ENCODE data around the gene PCDHB8. TPM values are rescaled to one million over a fixed set of nuclear protein-coding genes. Genes with fewer than 3 reads are reported as not detected.
"Not testable (repeated sequence)": the region's sequence is repeated elsewhere in the genome, so short reads cannot be mapped to it uniquely, and the experiment has no call there.

Gene PCDHB8
- total RNA-seq, 2 donors from 2014 or later, result 0.71 to 3.6 TPM

DNA sequence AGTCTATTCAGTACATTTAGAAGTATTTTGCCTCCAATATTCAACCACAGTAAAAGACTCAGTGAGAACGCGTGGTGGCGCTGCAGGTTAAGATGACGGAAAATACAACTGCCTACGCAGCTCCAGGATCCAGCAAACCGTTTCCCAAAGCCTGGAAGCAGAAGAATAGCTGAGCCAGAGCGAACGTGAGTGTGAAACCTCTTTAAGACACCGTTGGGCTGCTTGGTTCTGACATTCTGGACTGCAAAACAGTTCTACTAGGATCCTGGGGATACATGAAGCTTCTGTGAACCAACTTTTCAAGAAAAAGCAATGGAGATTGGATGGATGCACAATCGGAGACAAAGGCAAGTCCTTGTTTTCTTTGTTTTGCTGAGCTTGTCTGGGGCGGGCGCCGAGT, 4.7 kb downstream of the PCDHB8 start, which contains the start of gene PCDHB16:
Gene PCDHB16 (plus strand): TSS at position 140 of the 400 bp plus-strand sequence. CDS start 173 bp downstream, at position 313.
- Histone ChIP-seq H3K27me3 (ENCODE audit: control insufficient read depth, insufficient read depth, low read length, poor library complexity, severe bottlenecking) (no peaks in the 10 kb centered on the region), H3K9ac (ENCODE audit: extremely low read depth, low read length, poor library complexity, severe bottlenecking) (peak within 1 kb of the TSS; percentile 7), H3K4me3 (ENCODE audit: low read length) (peak within 1 kb of the TSS; percentile 66), H3K27ac (ENCODE audit: low read depth, low read length) (no peak within 1 kb of the TSS), H3K9me3 (ENCODE audit: control insufficient read depth, low read length) (peaks cover 9% of the 10 kb centered on the region), H3K4me1 (ENCODE audit: control insufficient read depth, insufficient read depth, low read length) (no peaks in the 10 kb centered on the region), H3K36me3 (ENCODE audit: control insufficient read depth, insufficient read depth, low read length) (no peaks in the 10 kb centered on the region)
- peaks cover 27% of the 10 kb centered on the region for H3K9me3 Mint-ChIP-seq
- TF ChIP-seq, protein P1, sequence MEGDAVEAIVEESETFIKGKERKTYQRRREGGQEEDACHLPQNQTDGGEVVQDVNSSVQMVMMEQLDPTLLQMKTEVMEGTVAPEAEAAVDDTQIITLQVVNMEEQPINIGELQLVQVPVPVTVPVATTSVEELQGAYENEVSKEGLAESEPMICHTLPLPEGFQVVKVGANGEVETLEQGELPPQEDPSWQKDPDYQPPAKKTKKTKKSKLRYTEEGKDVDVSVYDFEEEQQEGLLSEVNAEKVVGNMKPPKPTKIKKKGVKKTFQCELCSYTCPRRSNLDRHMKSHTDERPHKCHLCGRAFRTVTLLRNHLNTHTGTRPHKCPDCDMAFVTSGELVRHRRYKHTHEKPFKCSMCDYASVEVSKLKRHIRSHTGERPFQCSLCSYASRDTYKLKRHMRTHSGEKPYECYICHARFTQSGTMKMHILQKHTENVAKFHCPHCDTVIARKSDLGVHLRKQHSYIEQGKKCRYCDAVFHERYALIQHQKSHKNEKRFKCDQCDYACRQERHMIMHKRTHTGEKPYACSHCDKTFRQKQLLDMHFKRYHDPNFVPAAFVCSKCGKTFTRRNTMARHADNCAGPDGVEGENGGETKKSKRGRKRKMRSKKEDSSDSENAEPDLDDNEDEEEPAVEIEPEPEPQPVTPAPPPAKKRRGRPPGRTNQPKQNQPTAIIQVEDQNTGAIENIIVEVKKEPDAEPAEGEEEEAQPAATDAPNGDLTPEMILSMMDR (conservative IDR thresholded peaks at IDR 0.05), result peak; percentile 85
- peaks cover 2% of the 10 kb centered on the region for H3K4me1 Mint-ChIP-seq
- H3K27me3 Mint-ChIP-seq (ENCODE audit: insufficient read depth), result peaks cover 7% of the 10 kb centered on the region
- H3K36me3 Mint-ChIP-seq (ENCODE audit: low read depth), result peaks cover 25% of the 10 kb centered on the region
- DNase-seq, result peak; percentile 90
- peak within 1 kb of the TSS; percentile 96 for H3K27ac Mint-ChIP-seq
- 44 to 63% methylated on average over 13 of the region's 13 CpGs for WGBS, 2 experiments (ENCODE audit: insufficient coverage in 1 of 2, insufficient read length in 1 of 2)
- peak within 1 kb of the TSS; percentile 77 for H3K4me3 Mint-ChIP-seq

DNA sequence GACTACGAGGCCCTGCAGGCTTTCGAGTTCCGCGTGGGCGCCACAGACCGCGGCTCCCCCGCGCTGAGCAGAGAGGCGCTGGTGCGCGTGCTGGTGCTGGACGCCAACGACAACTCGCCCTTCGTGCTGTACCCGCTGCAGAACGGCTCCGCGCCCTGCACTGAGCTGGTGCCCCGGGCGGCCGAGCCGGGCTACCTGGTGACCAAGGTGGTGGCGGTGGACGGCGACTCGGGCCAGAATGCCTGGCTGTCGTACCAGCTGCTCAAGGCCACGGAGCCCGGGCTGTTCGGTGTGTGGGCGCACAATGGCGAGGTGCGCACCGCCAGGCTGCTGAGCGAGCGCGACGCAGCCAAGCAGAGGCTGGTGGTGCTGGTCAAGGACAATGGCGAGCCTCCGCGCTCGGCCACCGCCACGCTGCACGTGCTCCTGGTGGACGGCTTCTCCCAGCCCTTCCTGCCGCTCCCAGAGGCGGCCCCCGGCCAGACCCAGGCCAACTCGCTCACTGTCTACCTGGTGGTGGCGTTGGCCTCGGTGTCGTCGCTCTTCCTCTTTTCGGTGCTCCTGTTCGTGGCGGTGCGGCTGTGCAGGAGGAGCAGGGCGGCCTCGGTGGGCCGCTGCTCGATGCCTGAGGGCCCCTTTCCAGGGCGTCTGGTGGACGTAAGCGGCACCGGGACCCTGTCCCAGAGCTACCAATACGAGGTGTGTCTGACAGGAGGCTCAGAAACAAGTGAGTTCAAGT, 6.7 kb downstream of the PCDHB8 start:
- DNase-seq; H3K36me3 ChIP-seq (ENCODE audit: control insufficient read depth, insufficient read depth, low read length); H3K9me3 ChIP-seq (ENCODE audit: control insufficient read depth, low read length); H3K27me3 ChIP-seq (ENCODE audit: control insufficient read depth, insufficient read depth, low read length, poor library complexity, severe bottlenecking); H3K4me1 Mint-ChIP-seq; H3K4me1 ChIP-seq (ENCODE audit: control insufficient read depth, insufficient read depth, low read length); H3K9ac ChIP-seq (ENCODE audit: extremely low read depth, low read length, poor library complexity, severe bottlenecking); H3K27ac Mint-ChIP-seq; H3K27ac ChIP-seq (ENCODE audit: low read depth, low read length); H3K4me3 ChIP-seq (ENCODE audit: low read length); H3K27me3 Mint-ChIP-seq (ENCODE audit: insufficient read depth): not testable (repeated sequence)
- Mint-ChIP-seq H3K4me3 (peak overlapping the region; percentile 28), H3K36me3 (ENCODE audit: low read depth) (peaks cover 34% of the 10 kb centered on the region), H3K9me3 (peaks cover 31% of the 10 kb centered on the region)
- 81 to 90% methylated on average over 5 to 32 of the region's 69 CpGs for WGBS, 2 experiments (ENCODE audit: insufficient coverage in 1 of 2, insufficient read length in 1 of 2)

DNA sequence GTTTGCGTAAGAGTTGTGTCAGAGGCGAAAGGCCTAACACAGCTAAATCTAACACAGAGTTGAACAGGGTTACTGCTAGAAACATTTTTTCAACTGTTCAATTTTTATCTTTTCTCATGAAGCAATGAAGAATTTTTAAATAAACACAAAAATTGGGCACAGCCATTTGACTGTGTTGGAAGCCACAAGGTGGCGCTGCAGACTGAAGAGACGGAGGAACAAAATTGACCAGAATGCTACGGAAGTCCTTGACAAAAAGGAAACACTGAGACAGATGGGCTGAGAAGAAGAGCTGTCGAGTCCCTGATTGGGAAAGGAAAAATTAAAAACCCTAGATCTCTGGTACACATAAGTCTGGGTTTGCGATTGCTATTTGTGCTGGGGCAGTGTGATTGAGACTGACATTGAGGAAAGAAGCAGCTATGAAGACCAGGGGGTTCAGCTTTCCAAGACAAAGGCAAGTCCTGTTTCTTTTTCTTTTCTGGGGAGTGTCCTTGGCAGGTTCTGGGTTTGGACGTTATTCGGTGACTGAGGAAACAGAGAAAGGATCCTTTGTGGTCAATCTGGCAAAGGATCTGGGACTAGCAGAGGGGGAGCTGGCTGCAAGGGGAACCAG, 9.4 kb downstream of the PCDHB8 start, which contains the start of gene PCDHB9:
Gene PCDHB9 (plus strand): TSS at position 265 of the 616 bp plus-strand sequence. CDS start 158 bp downstream, at position 423.
- Histone ChIP-seq H3K9ac (ENCODE audit: extremely low read depth, low read length, poor library complexity, severe bottlenecking) (no peak within 1 kb of the TSS), H3K9me3 (ENCODE audit: control insufficient read depth, low read length) (no peaks in the 10 kb centered on the region), H3K4me1 (ENCODE audit: control insufficient read depth, insufficient read depth, low read length) (no peaks in the 10 kb centered on the region), H3K36me3 (ENCODE audit: control insufficient read depth, insufficient read depth, low read length) (no peaks in the 10 kb centered on the region), H3K4me3 (ENCODE audit: low read length) (no peak within 1 kb of the TSS), H3K27ac (ENCODE audit: low read depth, low read length) (no peak within 1 kb of the TSS), H3K27me3 (ENCODE audit: control insufficient read depth, insufficient read depth, low read length, poor library complexity, severe bottlenecking) (no peaks in the 10 kb centered on the region)
- TF ChIP-seq, protein P1 (conservative IDR thresholded peaks at IDR 0.05), result peak; percentile 91
- 47 to 53% methylated on average over 7 of the region's 9 CpGs for WGBS, 2 experiments (ENCODE audit: insufficient coverage in 1 of 2, insufficient read length in 1 of 2)
- Mint-ChIP-seq H3K9me3 (peaks cover 30% of the 10 kb centered on the region), H3K4me1 (peaks cover 7% of the 10 kb centered on the region), H3K36me3 (ENCODE audit: low read depth) (peaks cover 34% of the 10 kb centered on the region), H3K27me3 (ENCODE audit: insufficient read depth) (peaks cover 7% of the 10 kb centered on the region), H3K27ac (no peak within 1 kb of the TSS), H3K4me3 (peak within 1 kb of the TSS; percentile 19)
- peak; percentile 79 for DNase-seq

DNA sequence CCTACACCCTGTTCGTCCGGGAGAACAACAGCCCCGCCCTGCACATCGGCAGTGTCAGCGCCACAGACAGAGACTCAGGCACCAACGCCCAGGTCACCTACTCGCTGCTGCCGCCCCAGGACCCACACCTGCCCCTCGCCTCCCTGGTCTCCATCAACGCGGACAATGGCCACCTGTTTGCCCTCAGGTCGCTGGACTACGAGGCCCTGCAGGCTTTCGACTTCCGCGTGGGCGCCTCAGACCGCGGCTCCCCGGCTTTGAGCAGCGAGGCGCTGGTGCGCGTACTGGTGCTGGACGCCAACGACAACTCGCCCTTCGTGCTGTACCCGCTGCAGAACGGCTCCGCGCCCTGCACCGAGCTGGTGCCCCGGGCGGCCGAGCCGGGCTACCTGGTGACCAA, 11.1 kb downstream of the PCDHB8 start:
- H3K27me3 ChIP-seq (ENCODE audit: control insufficient read depth, insufficient read depth, low read length, poor library complexity, severe bottlenecking); H3K9ac ChIP-seq (ENCODE audit: extremely low read depth, low read length, poor library complexity, severe bottlenecking); H3K4me1 ChIP-seq (ENCODE audit: control insufficient read depth, insufficient read depth, low read length); H3K9me3 ChIP-seq (ENCODE audit: control insufficient read depth, low read length); DNase-seq; H3K4me3 ChIP-seq (ENCODE audit: low read length); H3K4me3 Mint-ChIP-seq; H3K27me3 Mint-ChIP-seq (ENCODE audit: insufficient read depth); H3K36me3 ChIP-seq (ENCODE audit: control insufficient read depth, insufficient read depth, low read length); H3K4me1 Mint-ChIP-seq; H3K27ac Mint-ChIP-seq; H3K27ac ChIP-seq (ENCODE audit: low read depth, low read length): not testable (repeated sequence)
- peaks cover 31% of the 10 kb centered on the region for H3K36me3 Mint-ChIP-seq (ENCODE audit: low read depth)
- peaks cover 35% of the 10 kb centered on the region for H3K9me3 Mint-ChIP-seq
- 94 to 97% methylated on average over 11 to 24 of the region's 37 CpGs for WGBS, 2 experiments (ENCODE audit: insufficient coverage in 1 of 2, insufficient read length in 1 of 2)

DNA sequence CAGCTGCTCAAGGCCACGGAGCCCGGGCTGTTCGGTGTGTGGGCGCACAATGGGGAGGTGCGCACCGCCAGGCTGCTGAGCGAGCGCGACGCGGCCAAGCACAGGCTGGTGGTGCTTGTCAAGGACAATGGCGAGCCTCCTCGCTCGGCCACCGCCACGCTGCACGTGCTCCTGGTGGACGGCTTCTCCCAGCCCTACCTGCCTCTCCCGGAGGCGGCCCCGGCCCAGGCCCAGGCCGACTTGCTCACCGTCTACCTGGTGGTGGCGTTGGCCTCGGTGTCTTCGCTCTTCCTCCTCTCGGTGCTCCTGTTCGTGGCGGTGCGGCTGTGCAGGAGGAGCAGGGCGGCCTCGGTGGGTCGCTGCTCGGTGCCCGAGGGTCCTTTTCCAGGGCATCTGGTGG, 11.5 kb downstream of the PCDHB8 start:
- H3K36me3 Mint-ChIP-seq (ENCODE audit: low read depth), result peaks cover 31% of the 10 kb centered on the region
- not testable (repeated sequence) for DNase-seq; H3K9me3 ChIP-seq (ENCODE audit: control insufficient read depth, low read length); H3K4me3 Mint-ChIP-seq; H3K27ac ChIP-seq (ENCODE audit: low read depth, low read length); H3K36me3 ChIP-seq (ENCODE audit: control insufficient read depth, insufficient read depth, low read length); H3K4me3 ChIP-seq (ENCODE audit: low read length); H3K27me3 ChIP-seq (ENCODE audit: control insufficient read depth, insufficient read depth, low read length, poor library complexity, severe bottlenecking); H3K27me3 Mint-ChIP-seq (ENCODE audit: insufficient read depth); H3K9ac ChIP-seq (ENCODE audit: extremely low read depth, low read length, poor library complexity, severe bottlenecking); H3K27ac Mint-ChIP-seq; H3K4me1 ChIP-seq (ENCODE audit: control insufficient read depth, insufficient read depth, low read length); H3K4me1 Mint-ChIP-seq
- 88% methylated on average over 24 of the region's 35 CpGs; no CpG with 5 or more reads in 1 of the 2 experiments for WGBS, 2 experiments (ENCODE audit: insufficient coverage in 1 of 2, insufficient read length in 1 of 2)
- peaks cover 34% of the 10 kb centered on the region for H3K9me3 Mint-ChIP-seq

Measured in endodermal cell (in vitro differentiated cells).